Liver (tissue), 9 donors: ENCODE data around the gene RLBP1. TPM values are rescaled to one million over a fixed set of nuclear protein-coding genes. Genes with fewer than 3 reads are reported as not detected.

ENCODE experiments used
- DNase-seq: peaks from one replicate; pipeline ENCODE4 v3.0.0-alpha.2; 2017; ENCODE audit warnings: low spot score
- H3K27ac ChIP-seq, 2 donors: one replicate each; pipeline ENCODE4 v1.7.0; 2013; ENCODE audit warnings: inconsistent platforms in 2 of 2, low read length in 2 of 2, control low read depth in 1 of 2, low read depth in 1 of 2, mild to moderate bottlenecking in 1 of 2
- H3K27me3 ChIP-seq, 4 donors: one replicate each; pipeline versions ENCODE4 v1.6.1 to v1.7.0; 2013; ENCODE audit warnings: low read length in 3 of 4, inconsistent platforms in 1 of 4, mild to moderate bottlenecking in 1 of 4, moderate library complexity in 1 of 4; ENCODE audit not compliant: control insufficient read depth in 4 of 4, insufficient read depth in 4 of 4
- H3K36me3 ChIP-seq, 4 donors: one replicate each; pipeline versions ENCODE4 v1.6.1 to v1.7.0; 2013; ENCODE audit warnings: low read length in 3 of 4, mild to moderate bottlenecking in 3 of 4, low read depth in 1 of 4, moderate library complexity in 1 of 4; ENCODE audit not compliant: control insufficient read depth in 4 of 4, insufficient read depth in 3 of 4
- H3K4me1 ChIP-seq, 4 donors: one replicate each; pipeline versions ENCODE4 v1.6.1 to v1.7.0; 2013; ENCODE audit warnings: low read length in 3 of 4, mild to moderate bottlenecking in 3 of 4, moderate library complexity in 1 of 4; ENCODE audit not compliant: control insufficient read depth in 4 of 4, insufficient read depth in 4 of 4
- H3K4me3 ChIP-seq, 3 donors: one replicate each; pipeline versions ENCODE4 v1.6.1 to v1.7.0; 2013; ENCODE audit warnings: low read length in 3 of 3, control low read depth in 1 of 3, low read depth in 1 of 3, mild to moderate bottlenecking in 1 of 3
- H3K9ac ChIP-seq, 2 donors: one replicate each; pipeline ENCODE4 v1.7.0; 2013; ENCODE audit warnings: low read length in 2 of 2, mild to moderate bottlenecking in 2 of 2, moderate library complexity in 2 of 2, control low read depth in 1 of 2, low read depth in 1 of 2
- H3K9me3 ChIP-seq, 4 donors: one replicate each; pipeline versions ENCODE4 v1.6.1 to v1.7.0; 2013; ENCODE audit warnings: low read length in 3 of 4; ENCODE audit not compliant: control insufficient read depth in 4 of 4
- ATF3 ChIP-seq: IDR thresholded peaks from 2 replicates; pipeline ENCODE4 v1.6.1; 2016; ENCODE audit warnings: antibody characterized with exemption
- EGR1 ChIP-seq, 2 donors: IDR thresholded peaks; 2 replicates each; pipeline ENCODE4 v1.6.1; 2016 to 2018; ENCODE audit warnings: antibody characterized with exemption in 2 of 2, low read depth in 2 of 2
- FOXA2 ChIP-seq: IDR thresholded peaks from 2 replicates; pipeline ENCODE4 v1.6.1; 2016; ENCODE audit warnings: antibody characterized with exemption
- GABPA ChIP-seq, 2 donors: IDR thresholded peaks in 1 of 2; conservative IDR thresholded peaks in 1 of 2; 2 replicates each; pipeline ENCODE4 v1.6.1; 2016; ENCODE audit warnings: antibody characterized with exemption in 2 of 2, mild to moderate bottlenecking in 1 of 2, moderate library complexity in 1 of 2
- HNF4A ChIP-seq, 2 donors: conservative IDR thresholded peaks; 2 replicates each; pipeline ENCODE4 v1.6.1; 2016; ENCODE audit warnings: antibody characterized with exemption in 2 of 2, mild to moderate bottlenecking in 2 of 2
- HNF4G ChIP-seq: IDR thresholded peaks from 2 replicates; pipeline ENCODE4 v1.6.1; 2016; ENCODE audit warnings: antibody characterized with exemption
- MAX ChIP-seq: IDR thresholded peaks from 2 replicates; pipeline ENCODE4 v1.6.1; 2016; ENCODE audit warnings: antibody characterized with exemption
- NR2F2 ChIP-seq: IDR thresholded peaks from 2 replicates; pipeline ENCODE4 v1.6.1; 2016; ENCODE audit warnings: antibody characterized with exemption
- REST ChIP-seq: IDR thresholded peaks from 2 replicates; pipeline ENCODE4 v1.6.1; 2016; ENCODE audit warnings: antibody characterized with exemption, mild to moderate bottlenecking
- RXRA ChIP-seq, 2 donors: IDR thresholded peaks; 2 replicates each; pipeline ENCODE4 v1.6.1; 2017 to 2018; ENCODE audit warnings: antibody characterized with exemption in 2 of 2, mild to moderate bottlenecking in 1 of 2
- SP1 ChIP-seq: IDR thresholded peaks from 2 replicates; pipeline ENCODE4 v1.6.1; 2018; ENCODE audit warnings: antibody characterized with exemption, mild to moderate bottlenecking
- TAF1 ChIP-seq: conservative IDR thresholded peaks from 2 replicates; pipeline ENCODE4 v1.6.1; 2016; ENCODE audit warnings: antibody characterized with exemption, mild to moderate bottlenecking
- YY1 ChIP-seq: IDR thresholded peaks from 2 replicates; pipeline ENCODE4 v1.6.1; 2016; ENCODE audit warnings: antibody characterized with exemption, mild to moderate bottlenecking
- WGBS: extraction: QIAGEN DNeasy Blood & Tissue Kit; methylation state at CpG from one replicate; pipeline ENCODE4 v1.1.7; 2013; 5-methylcytosine and 5-hydroxymethylcytosine counted together
- polyA plus RNA-seq, 2 donors: library from polyadenylated mRNA; stranded (reverse) in 1 of 2; unstranded in 1 of 2; fragments of 200-250 nt in 1 of 2; fragments of >200 nt in 1 of 2; fragmentation: Nextera tagmentation in 1 of 2; extraction: Ambion mirVana in 1 of 2; gene quantifications; one replicate each; pipeline versions ENCODE4 v1.2.1 to v1.2.3, GENCODE V29; 2013 to 2015
- total RNA-seq, 2 donors: library from RNA; depleted of rRNA; stranded (reverse); fragments of >200 nt; gene quantifications; one replicate each; pipeline ENCODE4 v1.2.3, GENCODE V29; 2014
- TF ChIP-seq, protein P1 (sequence below): fragments of 150-350 bp; IDR thresholded peaks from 2 replicates; pipeline ENCODE4 v1.5.1; 2017; ENCODE audit warnings: improper control_type of control experiment, low read depth, low read length; ENCODE audit not compliant: missing input control
- TF ChIP-seq, protein P2 (sequence below): IDR thresholded peaks from 2 replicates; pipeline ENCODE4 v1.6.1; 2016; ENCODE audit warnings: antibody characterized with exemption
- donor health status: healthy.
- donor health status: healthy.
- donor health status: healthy.
- donor health status: healthy.
- donor health status: healthy.

Gene RLBP1
- total and polyA plus RNA-seq, 4 donors, result 0.17 TPM; not detected in 3

GRCh38 chr15:89205991-89206585 lies 15.3 kb downstream of the RLBP1 start:
- TF ChIP-seq RXRA (IDR thresholded peaks at IDR 0.05), result no peak
- no peak for TF ChIP-seq REST
- TF ChIP-seq HNF4A (conservative IDR thresholded peaks at IDR 0.05), result no peak
- no peak for TF ChIP-seq EGR1 (IDR thresholded peaks at IDR 0.05; ENCODE audit: low read depth in 2 of 2)
- TF ChIP-seq MAX, result no peak
- no peak for TF ChIP-seq GABPA (IDR thresholded peaks at IDR 0.05 in 1 of 2, conservative IDR thresholded peaks at IDR 0.05 in 1 of 2)
- no peak for TF ChIP-seq HNF4G
- TF ChIP-seq NR2F2, result no peak
- TF ChIP-seq, protein P1, sequence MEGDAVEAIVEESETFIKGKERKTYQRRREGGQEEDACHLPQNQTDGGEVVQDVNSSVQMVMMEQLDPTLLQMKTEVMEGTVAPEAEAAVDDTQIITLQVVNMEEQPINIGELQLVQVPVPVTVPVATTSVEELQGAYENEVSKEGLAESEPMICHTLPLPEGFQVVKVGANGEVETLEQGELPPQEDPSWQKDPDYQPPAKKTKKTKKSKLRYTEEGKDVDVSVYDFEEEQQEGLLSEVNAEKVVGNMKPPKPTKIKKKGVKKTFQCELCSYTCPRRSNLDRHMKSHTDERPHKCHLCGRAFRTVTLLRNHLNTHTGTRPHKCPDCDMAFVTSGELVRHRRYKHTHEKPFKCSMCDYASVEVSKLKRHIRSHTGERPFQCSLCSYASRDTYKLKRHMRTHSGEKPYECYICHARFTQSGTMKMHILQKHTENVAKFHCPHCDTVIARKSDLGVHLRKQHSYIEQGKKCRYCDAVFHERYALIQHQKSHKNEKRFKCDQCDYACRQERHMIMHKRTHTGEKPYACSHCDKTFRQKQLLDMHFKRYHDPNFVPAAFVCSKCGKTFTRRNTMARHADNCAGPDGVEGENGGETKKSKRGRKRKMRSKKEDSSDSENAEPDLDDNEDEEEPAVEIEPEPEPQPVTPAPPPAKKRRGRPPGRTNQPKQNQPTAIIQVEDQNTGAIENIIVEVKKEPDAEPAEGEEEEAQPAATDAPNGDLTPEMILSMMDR, result no peak
- no peak for TF ChIP-seq SP1
- TF ChIP-seq, protein P2, sequence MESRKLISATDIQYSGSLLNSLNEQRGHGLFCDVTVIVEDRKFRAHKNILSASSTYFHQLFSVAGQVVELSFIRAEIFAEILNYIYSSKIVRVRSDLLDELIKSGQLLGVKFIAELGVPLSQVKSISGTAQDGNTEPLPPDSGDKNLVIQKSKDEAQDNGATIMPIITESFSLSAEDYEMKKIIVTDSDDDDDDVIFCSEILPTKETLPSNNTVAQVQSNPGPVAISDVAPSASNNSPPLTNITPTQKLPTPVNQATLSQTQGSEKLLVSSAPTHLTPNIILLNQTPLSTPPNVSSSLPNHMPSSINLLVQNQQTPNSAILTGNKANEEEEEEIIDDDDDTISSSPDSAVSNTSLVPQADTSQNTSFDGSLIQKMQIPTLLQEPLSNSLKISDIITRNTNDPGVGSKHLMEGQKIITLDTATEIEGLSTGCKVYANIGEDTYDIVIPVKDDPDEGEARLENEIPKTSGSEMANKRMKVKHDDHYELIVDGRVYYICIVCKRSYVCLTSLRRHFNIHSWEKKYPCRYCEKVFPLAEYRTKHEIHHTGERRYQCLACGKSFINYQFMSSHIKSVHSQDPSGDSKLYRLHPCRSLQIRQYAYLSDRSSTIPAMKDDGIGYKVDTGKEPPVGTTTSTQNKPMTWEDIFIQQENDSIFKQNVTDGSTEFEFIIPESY, result no peak
- Histone ChIP-seq H3K36me3 (no peaks in the 10 kb centered on the region), H3K9me3 (no peaks in the 10 kb centered on the region), H3K9ac (no peak overlapping the region), H3K27me3 (no peaks in the 10 kb centered on the region), H3K4me1 (peaks cover 0 to 8% (median 2%) of the 10 kb centered on the region in 4 donors), H3K4me3 (no peak overlapping the region), H3K27ac (no peak overlapping the region)
- DNase-seq, result no peak
- WGBS, result 78% methylated on average over 14 of the region's 14 CpGs

DNA sequence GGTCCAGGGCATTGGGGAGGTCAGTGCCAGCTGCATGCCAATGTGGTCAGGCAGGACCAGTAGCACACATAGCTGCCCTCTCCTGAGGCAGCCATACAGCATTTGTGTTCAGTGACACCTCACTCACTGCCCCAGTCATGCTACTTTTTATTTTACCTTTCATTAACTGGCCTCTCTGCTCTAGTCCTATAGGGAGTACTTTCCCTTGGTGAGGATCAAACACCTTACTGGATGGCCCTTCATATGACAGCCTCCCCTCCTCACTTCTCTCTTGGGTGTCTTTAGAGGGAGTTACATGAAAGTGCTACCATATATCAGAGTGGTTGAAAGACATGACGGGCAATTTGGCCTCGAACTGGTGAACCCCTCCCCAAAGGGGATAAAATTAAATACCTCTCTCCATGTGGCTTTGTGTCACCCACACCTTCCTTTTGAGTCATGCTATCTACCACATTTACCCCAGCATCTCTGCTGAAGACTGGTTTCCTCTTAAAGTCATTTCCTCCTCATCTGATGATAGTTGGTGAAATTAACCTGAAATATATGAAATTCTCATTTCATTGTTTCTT lies 17.6 kb downstream of the RLBP1 start:
- H3K4me1 ChIP-seq, result peaks cover 0 to 8% (median 2%) of the 10 kb centered on the region in 4 donors
- H3K9me3 ChIP-seq, result no peaks in the 10 kb centered on the region
- 53% methylated on average over 2 of the region's 2 CpGs for WGBS
- H3K9ac ChIP-seq, result no peak overlapping the region
- H3K27ac ChIP-seq, result no peak overlapping the region
- H3K27me3 ChIP-seq, result no peaks in the 10 kb centered on the region
- no peak for DNase-seq
- no peak for TF ChIP-seq SP1
- TF ChIP-seq FOXA2, result no peak
- TF ChIP-seq TAF1, result no peak
- TF ChIP-seq NR2F2, result no peak
- TF ChIP-seq YY1, result no peak
- no peak for TF ChIP-seq EGR1 (IDR thresholded peaks at IDR 0.05; ENCODE audit: low read depth in 2 of 2)
- TF ChIP-seq ATF3, result no peak
- no peak for TF ChIP-seq MAX
- TF ChIP-seq GABPA (IDR thresholded peaks at IDR 0.05 in 1 of 2, conservative IDR thresholded peaks at IDR 0.05 in 1 of 2), result no peak
- no peak for TF ChIP-seq RXRA (IDR thresholded peaks at IDR 0.05)
- TF ChIP-seq, protein P1, result no peak
- no peak overlapping the region for H3K4me3 ChIP-seq
- H3K36me3 ChIP-seq, result peaks cover 2 to 18% (median 8%) of the 10 kb centered on the region in 4 donors
